ENCODE data around the gene RHBDL1.

The RHBDL1 gene

GRCh38 chr16:674968-675883 is at the start of gene RHBDL1:
Gene RHBDL1 (plus strand): TSS chr16:675671. CDS start chr16:675791, 120 bp downstream.
- DNase-seq (ENCODE audit: low spot score) = no peak

- DNase-seq (ENCODE audit: low spot score) = no peak
Measured at GRCh38 chr16:625977-626765, 49.3 kb upstream of the RHBDL1 start.

- DNase-seq (ENCODE audit: low spot score) = no peak
Measured at GRCh38 chr16:626787-627453, 48.6 kb upstream of the RHBDL1 start.

GRCh38 chr16:627454-628239 is 47.8 kb upstream of the RHBDL1 start:
- no peak for DNase-seq (ENCODE audit: low spot score)

DNA sequence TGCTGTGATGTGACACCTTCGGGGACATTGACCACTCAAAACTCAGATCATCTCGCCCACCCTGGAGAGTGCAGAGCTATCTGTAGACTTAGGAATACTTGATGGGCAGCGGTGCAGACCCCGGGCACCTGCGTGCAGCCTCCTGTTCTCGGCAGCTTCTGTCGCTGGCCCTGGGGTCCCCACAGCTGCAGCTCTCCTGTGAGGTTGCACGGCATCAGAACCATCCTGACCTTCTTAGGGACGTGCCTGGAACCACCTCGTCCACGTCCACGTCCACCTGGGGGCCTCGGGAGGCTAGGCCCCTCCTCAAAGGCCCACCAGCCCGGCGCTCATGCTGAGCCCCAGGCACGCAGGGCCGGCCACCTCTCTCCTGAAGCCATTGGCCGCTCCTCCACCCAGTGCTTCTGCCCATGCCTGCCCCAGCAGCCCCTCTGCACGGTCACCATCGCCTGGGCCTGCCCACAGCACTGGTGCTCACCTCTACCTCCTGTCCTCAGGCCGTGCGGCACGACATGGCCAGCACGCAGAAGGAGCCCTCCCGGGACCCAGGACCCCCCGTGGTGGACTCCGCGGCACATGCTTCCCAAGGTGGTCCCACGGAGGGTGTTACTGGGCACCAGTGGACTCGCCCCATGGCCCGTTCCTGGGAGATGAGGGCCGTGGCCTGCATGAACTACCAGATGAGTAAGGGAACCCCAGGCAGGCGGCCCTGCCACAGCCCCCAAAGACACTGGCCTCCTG is 47.0 kb upstream of the RHBDL1 start:
- no peak for DNase-seq (ENCODE audit: low spot score)

GRCh38 chr16:629185-629832 is 46.2 kb upstream of the RHBDL1 start:
- no peak for DNase-seq (ENCODE audit: low spot score)

GRCh38 chr16:629833-630248 is 45.6 kb upstream of the RHBDL1 start:
- no peak for DNase-seq (ENCODE audit: low spot score)

DNA sequence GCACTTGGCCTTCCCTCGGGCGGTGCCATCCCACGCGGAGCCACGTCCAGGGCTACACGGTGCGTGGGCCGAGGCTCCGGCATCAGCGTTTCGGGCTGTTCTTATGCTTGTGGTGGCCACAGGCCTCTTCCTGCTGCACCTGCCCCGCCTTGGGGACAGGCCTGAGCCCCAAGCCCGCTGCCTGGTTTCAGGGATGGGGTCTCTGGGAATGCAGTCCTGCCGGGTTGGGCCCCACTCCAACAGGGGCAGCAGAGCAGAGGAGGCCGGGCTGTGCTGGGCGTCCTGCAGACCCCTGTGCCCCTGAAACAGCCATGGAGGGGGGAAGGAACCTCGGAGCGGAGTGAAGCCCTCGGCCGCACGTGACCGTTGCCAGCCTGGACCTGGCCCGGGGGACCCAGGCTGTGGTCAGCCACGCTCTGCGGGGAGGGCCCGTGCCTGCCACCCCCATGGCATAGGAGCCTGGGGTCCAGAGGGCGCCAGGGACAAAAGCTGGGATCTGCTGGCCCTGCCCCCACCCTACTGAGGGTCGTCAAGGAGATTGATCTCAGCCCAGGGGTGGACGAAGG is 45.1 kb upstream of the RHBDL1 start:
- no peak for DNase-seq (ENCODE audit: low spot score)

- DNase-seq (ENCODE audit: low spot score) = no peak
Measured at GRCh38 chr16:630815-631405, 44.6 kb upstream of the RHBDL1 start, which contains the start of gene WFIKKN1. Gene WFIKKN1 (plus strand): TSS chr16:630985. CDS start chr16:631254, 269 bp downstream.

GRCh38 chr16:631808-632358 is 43.6 kb upstream of the RHBDL1 start:
- DNase-seq (ENCODE audit: low spot score) = no peak

DNA sequence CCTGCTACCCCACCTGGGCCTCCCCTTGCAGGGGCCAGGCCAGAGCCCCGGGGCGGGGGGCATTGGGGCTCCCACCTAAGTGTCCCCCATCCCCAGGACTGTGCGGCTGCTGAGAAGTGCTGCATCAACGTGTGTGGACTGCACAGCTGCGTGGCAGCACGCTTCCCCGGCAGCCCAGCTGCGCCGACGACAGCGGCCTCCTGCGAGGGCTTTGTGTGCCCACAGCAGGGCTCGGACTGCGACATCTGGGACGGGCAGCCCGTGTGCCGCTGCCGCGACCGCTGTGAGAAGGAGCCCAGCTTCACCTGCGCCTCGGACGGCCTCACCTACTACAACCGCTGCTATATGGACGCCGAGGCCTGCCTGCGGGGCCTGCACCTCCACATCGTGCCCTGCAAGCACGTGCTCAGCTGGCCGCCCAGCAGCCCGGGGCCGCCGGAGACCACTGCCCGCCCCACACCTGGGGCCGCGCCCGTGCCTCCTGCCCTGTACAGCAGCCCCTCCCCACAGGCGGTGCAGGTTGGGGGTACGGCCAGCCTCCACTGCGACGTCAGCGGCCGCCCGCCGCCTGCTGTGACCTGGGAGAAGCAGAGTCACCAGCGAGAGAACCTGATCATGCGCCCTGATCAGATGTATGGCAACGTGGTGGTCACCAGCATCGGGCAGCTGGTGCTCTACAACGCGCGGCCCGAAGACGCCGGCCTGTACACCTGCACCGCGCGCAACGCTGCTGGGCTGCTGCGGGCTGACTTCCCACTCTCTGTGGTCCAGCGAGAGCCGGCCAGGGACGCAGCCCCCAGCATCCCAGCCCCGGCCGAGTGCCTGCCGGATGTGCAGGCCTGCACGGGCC is 42.8 kb upstream of the RHBDL1 start:
- DNase-seq (ENCODE audit: low spot score) = no peak

GRCh38 chr16:633336-634050 is 42.0 kb upstream of the RHBDL1 start:
- no peak for DNase-seq (ENCODE audit: low spot score)

DNA sequence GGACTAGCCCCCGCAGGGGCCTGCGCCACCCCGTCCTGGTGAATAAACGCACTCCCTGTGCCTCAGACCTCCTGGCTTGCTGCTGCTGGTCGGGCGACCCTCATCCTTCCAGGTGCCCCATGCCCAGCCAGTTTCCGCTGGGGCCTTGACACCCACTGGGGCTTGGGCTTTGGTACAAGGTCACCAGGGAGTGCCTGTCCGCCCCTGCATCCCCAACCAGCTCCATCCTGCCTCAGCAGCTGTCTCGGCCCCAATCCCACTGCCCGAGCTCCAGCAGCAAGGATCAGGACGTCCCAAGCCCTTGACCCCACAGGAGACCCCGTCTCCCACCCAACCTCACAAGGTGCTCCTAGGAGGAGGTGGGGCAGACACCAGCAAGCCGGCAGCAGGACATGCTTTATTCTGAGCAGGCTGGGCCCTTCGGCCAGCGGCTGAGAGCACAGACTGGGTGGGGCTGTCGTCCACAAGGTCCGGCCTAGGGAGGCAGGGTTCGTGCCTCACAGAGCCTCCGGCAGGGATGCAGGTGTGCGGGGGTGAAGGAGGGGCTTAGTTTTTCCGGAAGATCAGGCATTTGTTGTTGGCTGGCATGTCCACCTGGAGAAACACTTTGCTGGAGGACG is 41.3 kb upstream of the RHBDL1 start:
- no peak for DNase-seq (ENCODE audit: low spot score)

- no peak for DNase-seq (ENCODE audit: low spot score)
Measured at GRCh38 chr16:634996-635395, 40.5 kb upstream of the RHBDL1 start.

DNA sequence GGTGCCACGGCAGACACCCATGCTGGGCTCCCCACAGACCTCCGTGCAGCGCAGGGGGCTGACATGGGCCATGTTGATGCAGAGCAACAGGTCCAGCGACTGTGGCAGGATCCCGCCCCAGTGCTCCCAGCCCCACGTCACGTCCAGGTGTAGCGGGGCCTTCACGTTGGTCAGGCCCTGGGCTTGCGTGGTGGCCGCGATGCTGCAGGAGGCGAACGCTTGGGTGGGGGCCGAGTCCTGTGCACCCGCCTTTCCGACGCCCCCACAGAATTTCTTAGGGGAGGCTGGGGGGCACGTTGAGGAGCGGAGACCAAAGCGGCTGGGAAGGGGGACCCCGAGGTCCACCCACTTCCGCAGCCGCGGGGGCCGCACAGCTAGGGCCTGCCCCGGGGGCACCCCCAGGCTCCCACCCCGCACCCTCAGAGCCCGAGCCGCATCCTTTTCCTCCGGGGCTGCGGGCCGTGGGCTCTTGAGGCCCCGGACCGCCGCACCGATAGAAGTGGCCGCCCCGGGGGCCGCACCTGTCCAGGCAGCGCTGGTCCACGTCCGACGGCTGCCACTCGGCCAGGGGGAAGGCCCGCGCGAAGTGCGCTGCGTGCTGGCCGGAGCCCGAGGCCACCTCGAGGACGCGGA is 39.8 kb upstream of the RHBDL1 start:
- DNase-seq (ENCODE audit: low spot score) = no peak

- DNase-seq (ENCODE audit: low spot score) = peak; percentile 95
Measured at GRCh38 chr16:636206-637080, 39.0 kb upstream of the RHBDL1 start, which contains the start of gene METTL26. Gene METTL26 (minus strand): TSS chr16:636305. CDS start chr16:636290, 15 bp downstream.

All from SW480 (cell line).